ENCODE data around the gene ERF. TPM values are rescaled to one million over a fixed set of nuclear protein-coding genes. Genes with fewer than 3 reads are reported as not detected.

The ERF gene
- total RNA-seq = 12.2 and 36.0 TPM in 2 replicates

DNA sequence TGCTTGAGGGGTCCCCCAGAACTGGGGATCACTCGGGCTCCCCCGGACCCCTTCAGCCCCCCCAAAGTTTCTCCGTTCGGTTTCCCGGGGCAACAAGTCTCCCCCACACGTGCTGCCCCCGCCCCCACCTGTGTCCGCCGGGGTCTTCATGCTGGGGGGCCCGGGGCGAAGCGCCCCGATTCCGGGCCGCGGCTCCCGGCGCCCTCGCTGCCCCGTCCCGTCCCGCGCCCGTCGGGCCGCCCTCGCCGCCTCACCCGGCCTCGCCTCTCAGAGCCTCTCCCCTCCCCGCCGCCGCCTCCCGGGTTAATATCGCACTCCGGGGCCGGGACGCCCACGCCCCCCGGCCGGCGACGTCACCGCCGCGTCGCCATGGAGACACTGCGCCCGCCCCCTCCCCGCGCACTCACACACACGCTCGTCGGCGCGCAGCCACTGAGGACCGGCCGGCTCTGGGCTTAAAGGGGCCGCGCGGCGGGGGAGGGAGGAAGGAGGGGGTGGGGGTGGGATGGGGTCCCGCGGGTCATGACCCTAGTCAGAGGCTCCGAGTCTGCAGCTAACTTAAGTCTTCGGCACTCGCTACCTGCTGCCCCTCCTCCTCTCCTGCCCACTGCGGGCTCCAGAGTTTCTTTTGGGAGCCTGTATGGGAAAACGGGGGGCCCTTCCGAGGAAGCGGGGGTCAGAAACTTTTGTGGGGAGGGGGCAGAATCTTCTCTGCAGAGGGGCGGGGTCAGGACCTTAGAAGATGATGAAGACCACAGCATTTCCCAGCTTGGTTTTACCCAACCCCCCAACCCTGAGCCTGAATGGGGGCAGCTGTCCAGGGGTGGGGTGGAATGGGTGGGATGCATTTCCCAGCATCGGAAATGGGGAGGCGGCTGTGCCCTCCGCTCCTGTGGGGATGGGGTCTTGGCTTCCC is at the start of gene ERF:
ERF (minus strand) TSS at position 279 of the 916 bp plus-strand sequence; CDS start at position 150, 129 bp downstream.

GRCh38 chr19:42301646-42302203 is 46.8 kb upstream of the ERF start, which contains the start of gene PRR19:
Gene PRR19 (plus strand): TSS chr19:42302132. CDS start chr19:42309585, 7,453 bp downstream.

GRCh38 chr19:42268704-42269477 is 14.0 kb upstream of the ERF start, which contains the start of gene CIC:
Gene CIC (plus strand): TSS chr19:42269252. CDS start chr19:42271784, 2,532 bp downstream.

DNA sequence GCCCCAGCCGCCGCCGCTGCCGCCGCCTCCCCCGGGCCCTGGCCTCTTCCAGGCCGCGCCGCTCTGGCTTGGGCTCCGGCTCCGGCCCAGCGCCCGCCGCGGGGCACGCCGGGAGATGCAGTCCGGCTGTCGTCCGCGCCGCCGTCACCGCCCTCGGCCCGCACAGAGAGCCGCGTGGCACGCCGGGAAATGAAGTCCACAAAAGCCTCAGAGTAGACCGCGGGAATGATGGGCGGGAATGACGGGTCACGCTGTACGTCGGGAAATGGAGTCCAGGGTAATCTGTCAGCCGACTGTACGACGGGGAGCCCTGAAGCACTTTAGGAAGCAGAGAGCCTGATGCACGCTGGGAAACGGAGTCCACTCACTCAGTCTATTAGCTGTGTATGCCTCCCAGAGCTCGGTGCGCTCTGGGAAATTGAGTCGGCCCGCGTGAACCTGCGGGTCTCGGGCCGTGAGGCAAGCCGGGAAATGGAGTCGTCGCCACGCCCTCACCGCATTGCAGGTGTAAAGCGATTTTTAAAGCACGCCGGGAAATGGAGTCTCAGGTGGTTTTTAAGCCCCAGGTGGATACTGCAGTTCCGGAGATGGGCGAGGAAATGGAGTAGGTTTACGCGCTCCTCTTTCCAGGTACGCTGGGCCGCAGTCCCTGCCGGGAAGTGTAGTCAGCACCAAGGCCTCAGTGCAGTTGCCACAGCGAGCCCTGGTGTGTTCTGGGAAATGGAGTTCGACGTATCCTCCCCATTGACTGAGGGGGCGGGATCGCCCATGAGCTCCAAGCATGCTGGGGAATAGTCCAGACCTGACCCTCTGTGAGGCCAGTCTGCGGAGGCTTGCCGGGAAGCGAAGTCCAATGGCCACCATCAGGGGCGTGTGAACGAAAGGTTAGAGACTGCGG is 12.2 kb downstream of the ERF start, which contains the start of gene GSK3A:
GSK3A (minus strand) TSS at position 91 of the 898 bp plus-strand sequence. CDS start 137 bp downstream, outside the sequence.

DNA sequence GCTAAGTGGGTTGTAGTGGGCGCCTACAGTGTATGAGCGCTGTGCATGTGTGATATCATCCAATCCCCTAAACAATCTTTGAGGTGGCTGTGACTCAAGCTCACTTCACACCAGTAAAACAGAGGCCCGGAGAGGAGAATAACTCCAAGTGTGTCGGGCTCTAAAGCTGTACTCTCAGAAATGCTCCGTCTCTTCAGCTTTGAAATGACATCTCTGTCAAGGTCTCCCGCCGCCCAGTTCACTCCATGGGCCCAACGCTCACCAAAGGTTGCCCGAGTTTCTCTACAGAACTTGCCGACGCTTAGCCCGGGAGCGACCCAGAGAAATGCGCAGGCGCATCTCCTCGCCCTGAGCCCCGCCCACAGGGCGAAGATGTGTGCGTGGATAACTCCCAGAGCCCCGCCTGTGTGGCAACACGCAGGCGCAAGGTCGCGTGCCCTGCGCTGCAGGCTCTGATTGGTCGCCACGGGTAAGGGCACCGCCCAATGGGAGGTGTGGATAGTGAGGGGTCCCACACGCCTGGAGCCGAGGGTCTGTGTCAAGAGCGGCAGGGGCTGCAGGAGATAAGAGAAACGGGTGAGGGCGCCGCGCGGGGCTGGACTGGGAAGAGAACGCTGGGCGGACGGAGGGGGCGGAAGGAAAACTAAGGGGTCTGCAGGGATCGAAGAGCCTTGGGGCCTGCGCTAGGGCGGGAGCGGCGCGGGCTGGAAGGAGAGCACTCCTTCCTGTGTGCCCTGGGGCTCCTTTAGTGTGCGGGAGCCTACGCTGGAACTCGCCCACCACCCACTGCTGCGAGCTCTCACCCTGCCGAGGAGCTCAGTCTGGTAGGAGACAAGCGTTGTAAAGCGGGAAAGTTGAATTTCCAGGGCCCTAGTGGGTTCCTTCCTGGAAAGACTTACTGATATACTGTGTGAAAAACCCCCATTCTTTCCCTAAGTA is 34.8 kb downstream of the ERF start, which contains the start of gene ZNF526:
ZNF526 (plus strand) TSS at position 501 of the 939 bp plus-strand sequence. CDS start 4,092 bp downstream, outside the sequence.

DNA sequence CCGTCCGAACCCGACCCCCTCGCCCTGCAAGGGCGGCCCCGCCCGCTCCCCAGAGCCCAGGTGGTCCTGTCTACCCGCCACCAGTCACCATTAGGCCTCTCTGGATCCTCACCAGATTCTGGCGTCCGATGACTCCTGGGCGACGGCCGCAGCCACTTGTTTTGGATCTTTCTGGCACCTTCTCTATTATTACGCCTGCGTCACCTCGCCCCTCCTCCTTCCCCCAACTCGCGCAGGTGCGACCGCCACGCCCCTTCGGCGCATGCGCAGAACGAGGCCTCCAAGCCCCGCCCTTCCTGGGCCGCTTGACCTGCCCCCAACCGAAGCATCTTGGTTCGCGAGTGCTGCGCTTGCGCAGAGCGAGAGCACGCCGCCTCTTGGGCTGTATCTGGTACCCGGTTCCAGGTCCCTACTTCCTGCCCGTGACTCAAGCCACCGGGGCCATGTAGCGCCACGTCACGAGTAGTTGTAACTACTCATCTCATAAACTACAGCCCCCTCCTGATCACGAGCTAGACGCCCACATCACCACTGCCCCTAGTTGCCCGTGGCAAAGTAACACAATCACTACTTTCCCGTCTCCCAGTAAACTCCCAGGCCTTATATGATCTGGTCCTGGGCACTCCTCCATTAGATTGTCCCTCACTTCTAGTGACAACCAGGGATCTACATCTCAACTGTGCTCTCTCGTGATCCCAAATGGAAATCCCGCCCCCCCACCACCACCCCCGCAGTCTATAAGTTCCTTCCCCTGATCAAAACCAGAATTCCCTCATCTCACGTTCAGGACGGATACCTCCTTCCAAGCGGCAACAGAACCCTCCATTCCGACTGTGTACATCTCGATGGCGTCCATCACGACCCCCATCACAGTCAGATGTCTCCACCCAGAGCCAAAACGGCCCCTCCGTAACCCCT is 37.1 kb downstream of the ERF start, which contains the start of gene DEDD2:
DEDD2 (minus strand) TSS at position 158 of the 918 bp plus-strand sequence. CDS start 670 bp downstream, outside the sequence.

Other genes with a start within 250 kb of the ERF start
- gene GRIK5, start 184.9 kb downstream of the ERF start, total RNA-seq = under 0.01 and 0.09 TPM in 2 replicates
- gene ZNF574, start 179.0 kb downstream of the ERF start, total RNA-seq = 9.5 and 14.3 TPM in 2 replicates
- gene POU2F2, start 122.7 kb downstream of the ERF start, total RNA-seq = 1.5 and 11.8 TPM in 2 replicates
- gene DEDD2, start 37.5 kb downstream of the ERF start, total RNA-seq = 19.3 and 24.5 TPM in 2 replicates
- 11.0 and 16.1 TPM in 2 replicates for gene ZNF526, start 34.8 kb downstream of the ERF start, total RNA-seq
- 17.2 and 33.1 TPM in 2 replicates for gene GSK3A, start 12.5 kb downstream of the ERF start, total RNA-seq
- gene CIC, start 14.1 kb upstream of the ERF start, total RNA-seq = 23.5 and 48.3 TPM in 2 replicates
- gene PRR19, start 47.0 kb upstream of the ERF start, total RNA-seq = 0.37 TPM in 1 of 2 replicates, not detected in the other
- gene PAFAH1B3, start 47.5 kb upstream of the ERF start, total RNA-seq = 15.1 and 19.6 TPM in 2 replicates
- not detected in 2 replicates for gene TMEM145, start 58.2 kb upstream of the ERF start, total RNA-seq
- gene MEGF8, start 70.5 kb upstream of the ERF start, total RNA-seq = 45.7 and 52.1 TPM in 2 replicates
- not detected in 2 replicates for gene CNFN, start 135.2 kb upstream of the ERF start, total RNA-seq
- gene LIPE, start 172.3 kb upstream of the ERF start, total RNA-seq = 1.5 and 2.8 TPM in 2 replicates
- not detected in 2 replicates for gene CXCL17, start 187.8 kb upstream of the ERF start, total RNA-seq

Measured in smooth muscle cell of the umbilical artery (primary cell).